8988T (cell line): ENCODE results near the gene TOMM5.

Experiments
- DNase-seq: peaks from one replicate; pipeline ENCODE4 v3.0.0; 2011

The TOMM5 gene

GRCh38 chr9:37559855-37560592 lies 32.4 kb downstream of the TOMM5 start:
- no peak for DNase-seq

GRCh38 chr9:37559125-37559524 lies 33.3 kb downstream of the TOMM5 start:
- DNase-seq = no peak

GRCh38 chr9:37555786-37556185 lies 36.6 kb downstream of the TOMM5 start:
- no peak for DNase-seq

GRCh38 chr9:37554318-37554717 lies 38.1 kb downstream of the TOMM5 start:
- DNase-seq = no peak

GRCh38 chr9:37551888-37552287 lies 40.5 kb downstream of the TOMM5 start:
- DNase-seq = no peak

- DNase-seq = no peak
Measured at GRCh38 chr9:37551468-37551867, 40.9 kb downstream of the TOMM5 start.

- no peak for DNase-seq
Measured at GRCh38 chr9:37550781-37551180, 41.6 kb downstream of the TOMM5 start.

GRCh38 chr9:37549527-37549926 lies 42.9 kb downstream of the TOMM5 start:
- DNase-seq = no peak

GRCh38 chr9:37547328-37547878 lies 45.0 kb downstream of the TOMM5 start:
- DNase-seq = no peak

- no peak for DNase-seq
Measured at GRCh38 chr9:37543468-37543867, 48.9 kb downstream of the TOMM5 start.

GRCh38 chr9:37542895-37543294 lies 49.5 kb downstream of the TOMM5 start:
- DNase-seq = no peak

GRCh38 chr9:37542488-37542887 lies 49.9 kb downstream of the TOMM5 start:
- no peak for DNase-seq

- DNase-seq = no peak
Measured at GRCh38 chr9:37541465-37541864, 50.9 kb downstream of the TOMM5 start.

- no peak for DNase-seq
Measured at GRCh38 chr9:37540634-37541033, 51.8 kb downstream of the TOMM5 start.

GRCh38 chr9:37539634-37540033 lies 52.8 kb downstream of the TOMM5 start:
- DNase-seq = no peak
